BE2C (cell line): ENCODE measurements around the gene PYGB.
"Not testable (repeated sequence)": the region's sequence is repeated elsewhere in the genome, so short reads cannot be mapped to it uniquely, and the experiment has no call there.

Experiments
- DNase-seq: peaks from one replicate; pipeline ENCODE4 v3.0.0-alpha.2; 2020
- H3K27me3 ChIP-seq: fragments of 250-450 bp; sonication (Bioruptor Pico); 2 replicates; pipeline ENCODE4 v1.5.1; 2020; ENCODE audit warnings: mild to moderate bottlenecking
- H3K36me3 ChIP-seq: fragments of 250-450 bp; sonication (Bioruptor Pico); 2 replicates; pipeline ENCODE4 v1.5.1; 2020; ENCODE audit warnings: mild to moderate bottlenecking
- H3K4me1 ChIP-seq: fragments of 250-450 bp; sonication (Bioruptor Pico); 2 replicates; pipeline ENCODE4 v1.5.1; 2020
- H3K4me3 ChIP-seq: 2 replicates; pipeline ENCODE4 v1.5.1; 2011; ENCODE audit warnings: low read depth, low read length
- H3K9me3 ChIP-seq: fragments of 250-450 bp; sonication (Bioruptor Pico); 2 replicates; pipeline ENCODE4 v1.5.1; 2020
- CTCF ChIP-seq: IDR thresholded peaks from 2 replicates; pipeline ENCODE4 v1.5.1; 2012; ENCODE audit warnings: mild to moderate bottlenecking, low read depth, low read length

Gene PYGB

DNA sequence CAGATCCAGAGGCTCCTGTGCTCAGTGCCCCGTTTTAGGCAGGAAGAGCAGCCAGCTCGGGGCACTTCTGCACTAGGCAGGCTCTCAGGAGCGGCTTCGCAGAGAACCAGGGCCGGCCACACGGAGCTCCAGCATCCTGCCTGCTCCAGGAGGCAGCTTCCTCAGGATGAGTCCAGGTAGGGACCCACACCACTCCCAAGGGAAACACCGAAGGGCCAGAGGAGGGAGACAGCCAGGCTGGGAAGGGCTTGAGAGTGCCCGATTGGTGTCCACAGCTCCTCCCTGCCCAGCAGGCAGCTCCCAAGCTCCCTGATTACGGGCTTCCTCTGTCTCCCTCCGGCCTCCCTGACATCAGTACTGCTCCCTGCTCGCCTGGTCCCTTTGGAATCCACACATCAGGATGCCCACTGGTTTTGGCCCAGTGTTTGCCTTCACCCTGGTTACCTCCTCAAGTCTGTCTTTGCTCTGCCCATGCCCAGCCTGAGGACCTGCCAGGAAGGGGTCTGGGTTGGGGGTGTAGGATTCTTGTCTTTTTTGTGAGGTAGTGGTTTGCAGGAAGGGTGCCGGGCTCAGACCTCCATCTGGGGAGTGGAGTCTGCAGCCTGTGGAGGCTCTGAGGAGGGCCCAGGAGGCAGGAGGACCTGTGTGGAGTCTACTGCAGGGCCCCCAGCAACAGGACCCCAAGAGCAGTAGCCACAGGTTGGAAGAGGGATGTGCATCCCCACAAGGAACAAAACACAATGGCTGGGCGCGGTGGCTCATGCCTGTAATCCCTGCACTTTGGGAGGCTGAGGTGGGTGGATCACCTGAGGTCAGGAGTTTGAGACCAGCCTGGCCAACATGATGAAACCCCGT lies 11.2 kb upstream of the PYGB start:
- Histone ChIP-seq H3K27me3 (no peaks in the 10 kb centered on the region), H3K36me3 (no peaks in the 10 kb centered on the region), H3K9me3 (no peaks in the 10 kb centered on the region), H3K4me1 (peaks cover 8% of the 10 kb centered on the region), H3K4me3 (no peak overlapping the region)
- no peak for TF ChIP-seq CTCF
- DNase-seq, result no peak

DNA sequence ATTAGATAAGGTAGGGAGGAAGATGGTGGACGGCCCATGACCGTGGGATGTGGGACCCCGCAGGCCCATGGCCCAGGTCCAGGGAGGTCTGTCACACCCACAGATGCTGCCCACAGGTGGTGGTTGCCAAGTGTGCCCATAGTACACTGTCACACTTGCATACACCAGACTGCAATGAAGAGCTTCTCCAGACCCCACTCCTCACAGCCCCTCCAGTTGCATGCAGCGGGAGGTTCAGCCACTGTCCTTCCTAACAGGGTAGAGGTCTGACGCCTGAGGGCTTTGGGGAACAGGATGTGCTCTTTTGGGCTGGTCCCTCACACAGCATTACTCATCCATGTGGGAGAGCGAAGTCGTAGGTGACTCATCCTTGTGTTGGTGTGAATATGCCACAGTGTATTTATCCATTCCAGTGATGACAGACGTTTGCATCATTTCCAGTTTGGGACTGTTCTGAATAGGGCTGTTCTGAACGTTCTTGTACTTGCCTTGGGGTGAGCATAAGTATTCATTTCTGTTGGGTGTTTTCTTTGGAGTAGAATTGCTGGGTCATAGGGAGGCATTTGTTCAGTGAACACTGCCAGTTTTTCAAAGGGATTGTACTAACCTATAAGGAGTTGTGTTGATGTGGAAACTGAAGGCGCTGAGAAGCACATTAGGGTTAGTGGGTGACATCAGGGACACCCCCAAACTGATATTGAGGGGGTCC lies 10.1 kb upstream of the PYGB start:
- peaks cover 8% of the 10 kb centered on the region for H3K4me1 ChIP-seq
- H3K9me3 ChIP-seq, result no peaks in the 10 kb centered on the region
- peak; percentile 43 for DNase-seq
- H3K4me3 ChIP-seq, result no peak overlapping the region
- H3K36me3 ChIP-seq, result no peaks in the 10 kb centered on the region
- no peak for TF ChIP-seq CTCF
- H3K27me3 ChIP-seq, result no peaks in the 10 kb centered on the region

DNA sequence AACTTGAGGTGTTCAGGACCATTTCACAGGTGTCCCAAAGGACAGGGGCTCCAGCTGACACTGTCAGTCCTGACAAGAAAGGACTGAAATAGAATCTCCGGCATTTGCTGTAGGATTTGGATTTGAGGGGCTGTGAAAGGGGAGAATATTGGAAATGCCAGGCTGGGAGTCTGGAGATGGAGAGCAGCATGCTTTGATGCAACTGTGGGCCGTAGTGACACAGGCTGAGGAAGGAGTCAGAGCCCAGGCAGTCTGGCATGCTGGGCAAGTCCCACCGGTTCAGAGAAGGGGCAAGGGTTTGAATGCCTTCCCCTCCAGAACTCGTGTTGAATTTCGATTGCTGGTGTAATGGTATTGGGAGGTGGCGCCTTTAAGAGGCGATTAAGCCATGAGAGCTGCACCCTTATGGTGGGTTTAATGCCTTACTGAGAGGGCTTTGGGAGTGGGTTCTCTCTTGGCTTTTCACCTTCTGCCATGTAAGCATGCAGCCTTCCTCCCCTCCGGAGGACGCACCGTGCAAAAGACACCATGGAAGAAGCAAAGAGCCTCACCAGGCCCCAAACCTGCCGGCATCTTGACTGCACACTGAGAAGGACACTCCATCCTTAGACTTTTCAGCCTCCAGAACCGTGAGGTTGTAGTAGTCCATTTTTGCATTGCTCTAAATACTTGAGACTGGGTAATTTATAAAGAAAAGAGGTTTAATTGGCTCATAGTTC lies 9.4 kb upstream of the PYGB start:
- no peak for TF ChIP-seq CTCF
- H3K4me1 ChIP-seq, result peaks cover 8% of the 10 kb centered on the region
- DNase-seq, result no peak

DNA sequence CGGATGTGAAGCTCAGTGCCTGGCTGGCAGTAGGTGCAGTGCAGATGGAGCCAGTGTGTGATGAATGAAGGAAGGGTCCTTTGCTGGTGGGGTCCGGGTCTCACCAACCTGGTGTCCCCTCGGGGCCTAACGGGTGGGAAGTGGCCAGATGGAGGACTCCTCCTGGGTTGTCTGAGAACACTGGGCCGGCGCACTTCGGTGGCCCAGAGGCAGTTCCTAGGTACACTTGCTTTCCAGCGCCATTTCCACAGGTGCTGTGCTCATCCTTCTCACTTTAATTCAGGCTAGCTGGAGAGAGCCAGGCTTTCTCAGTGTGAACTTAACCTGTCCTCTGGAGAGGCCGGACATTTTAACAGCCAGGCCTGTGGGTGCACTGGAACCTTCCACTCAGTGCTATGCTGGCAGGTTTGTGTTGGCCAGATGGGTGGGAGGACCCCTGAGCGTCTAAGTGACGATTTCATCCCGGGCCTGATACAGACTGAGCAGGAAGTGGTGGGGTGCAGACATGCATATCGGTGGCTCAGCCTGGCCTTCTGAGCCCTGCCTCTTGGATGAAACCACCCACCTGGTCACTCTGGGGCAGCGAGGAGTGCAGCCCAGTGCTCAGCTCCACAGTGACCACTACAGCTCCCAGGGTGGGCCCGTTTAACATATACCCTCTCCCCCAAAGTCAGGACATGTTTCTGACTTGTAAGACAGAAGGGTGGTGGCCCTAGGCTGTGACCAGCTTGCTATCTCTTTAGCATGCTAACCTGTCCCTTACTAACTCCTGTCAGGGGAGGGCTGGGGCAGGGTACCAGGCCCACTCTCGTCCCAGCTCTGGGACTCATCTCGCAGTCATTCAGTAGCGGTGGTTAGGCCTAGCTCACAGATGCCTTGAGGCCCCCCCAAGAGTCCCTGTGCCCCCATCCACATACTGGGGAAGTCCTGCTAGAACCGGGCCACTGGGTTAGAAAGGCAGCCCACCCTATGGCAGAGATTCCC lies 8.2 kb upstream of the PYGB start:
- no peaks in the 10 kb centered on the region for H3K9me3 ChIP-seq
- peaks cover 8% of the 10 kb centered on the region for H3K4me1 ChIP-seq
- no peaks in the 10 kb centered on the region for H3K36me3 ChIP-seq
- no peaks in the 10 kb centered on the region for H3K27me3 ChIP-seq
- no peak for DNase-seq
- no peak for TF ChIP-seq CTCF
- no peak overlapping the region for H3K4me3 ChIP-seq

More for the DNA sequence above, 9.4 kb upstream of the PYGB start:
- Histone ChIP-seq H3K27me3 (no peaks in the 10 kb centered on the region), H3K4me3 (no peak overlapping the region), H3K9me3 (no peaks in the 10 kb centered on the region), H3K36me3 (no peaks in the 10 kb centered on the region)

DNA sequence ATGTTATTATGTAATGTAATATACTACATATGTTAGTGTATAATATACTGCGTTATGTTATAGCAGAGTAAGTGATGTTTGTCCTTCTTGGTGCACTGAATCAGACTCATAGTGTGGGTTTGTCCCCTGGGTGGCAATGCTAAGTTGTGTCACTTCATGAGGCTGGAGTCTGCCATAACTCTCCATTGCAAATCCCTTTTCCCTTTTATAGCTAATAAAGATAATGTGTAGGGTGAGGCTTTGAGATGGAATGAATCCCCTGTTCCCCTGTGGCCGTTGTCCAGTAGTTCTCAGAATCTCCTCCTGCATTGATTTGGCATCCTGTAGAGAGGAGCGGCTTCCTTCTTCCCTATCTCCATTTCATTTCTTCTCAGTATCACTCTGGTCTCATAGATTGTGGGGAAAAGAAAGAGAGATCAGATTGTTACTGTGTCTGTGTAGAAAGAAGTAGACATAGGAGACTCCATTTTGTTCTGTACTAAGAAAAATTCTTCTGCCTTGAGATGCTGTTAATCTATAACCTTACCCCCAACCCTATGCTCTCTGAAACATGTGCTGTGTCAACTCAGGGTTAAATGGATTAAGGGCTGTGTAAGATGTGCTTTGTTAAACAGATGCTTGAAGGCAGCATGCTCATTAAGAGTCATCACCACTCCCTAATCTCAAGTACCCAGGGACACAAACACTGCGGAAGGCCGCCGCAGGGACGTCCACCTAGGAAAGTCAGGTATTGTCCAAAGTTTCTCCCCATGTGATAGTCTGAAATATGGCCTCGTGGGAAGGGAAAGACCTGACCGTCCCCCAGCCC lies 6.8 kb upstream of the PYGB start:
- not testable (repeated sequence) for H3K9me3 ChIP-seq, DNase-seq, H3K27me3 ChIP-seq, H3K36me3 ChIP-seq, H3K4me1 ChIP-seq, H3K4me3 ChIP-seq

- H3K36me3 ChIP-seq, H3K4me3 ChIP-seq, H3K9me3 ChIP-seq, H3K27me3 ChIP-seq, DNase-seq: not testable (repeated sequence)
- peaks cover 12% of the 10 kb centered on the region for H3K4me1 ChIP-seq
These were observed 6.3 kb upstream of the PYGB start for GRCh38 chr20:25241659-25241955.
